Measurements from ENCODE around the gene OGFR.

Gene OGFR

GRCh38 chr20:62855120-62855519, 50.5 kb downstream of the OGFR start:
- no peaks in the 10 kb centered on the region for H3K9me3 ChIP-seq (ENCODE audit: severe bottlenecking)
- H3K27ac ChIP-seq: no peak overlapping the region
- peaks cover 70% of the 10 kb centered on the region for H3K36me3 ChIP-seq

GRCh38 chr20:62856931-62857619, 52.4 kb downstream of the OGFR start:
- DNase-seq: no peak
- H3K4me3 ChIP-seq (ENCODE audit: low read depth, low read length): no peak overlapping the region
- no peaks in the 10 kb centered on the region for H3K9me3 ChIP-seq (ENCODE audit: severe bottlenecking)
- peaks cover 52% of the 10 kb centered on the region for H3K36me3 ChIP-seq
- no peaks in the 10 kb centered on the region for H3K27me3 ChIP-seq (ENCODE audit: insufficient read depth, low read depth, severe bottlenecking)
- no peak overlapping the region for H3K27ac ChIP-seq
- TF ChIP-seq, protein P1, sequence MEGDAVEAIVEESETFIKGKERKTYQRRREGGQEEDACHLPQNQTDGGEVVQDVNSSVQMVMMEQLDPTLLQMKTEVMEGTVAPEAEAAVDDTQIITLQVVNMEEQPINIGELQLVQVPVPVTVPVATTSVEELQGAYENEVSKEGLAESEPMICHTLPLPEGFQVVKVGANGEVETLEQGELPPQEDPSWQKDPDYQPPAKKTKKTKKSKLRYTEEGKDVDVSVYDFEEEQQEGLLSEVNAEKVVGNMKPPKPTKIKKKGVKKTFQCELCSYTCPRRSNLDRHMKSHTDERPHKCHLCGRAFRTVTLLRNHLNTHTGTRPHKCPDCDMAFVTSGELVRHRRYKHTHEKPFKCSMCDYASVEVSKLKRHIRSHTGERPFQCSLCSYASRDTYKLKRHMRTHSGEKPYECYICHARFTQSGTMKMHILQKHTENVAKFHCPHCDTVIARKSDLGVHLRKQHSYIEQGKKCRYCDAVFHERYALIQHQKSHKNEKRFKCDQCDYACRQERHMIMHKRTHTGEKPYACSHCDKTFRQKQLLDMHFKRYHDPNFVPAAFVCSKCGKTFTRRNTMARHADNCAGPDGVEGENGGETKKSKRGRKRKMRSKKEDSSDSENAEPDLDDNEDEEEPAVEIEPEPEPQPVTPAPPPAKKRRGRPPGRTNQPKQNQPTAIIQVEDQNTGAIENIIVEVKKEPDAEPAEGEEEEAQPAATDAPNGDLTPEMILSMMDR (IDR thresholded peaks at IDR 0.05; ENCODE audit: low read depth, low read length): no peak

More at GRCh38 chr20:62855120-62855519, 50.5 kb downstream of the OGFR start:
- no peak for DNase-seq
- no peak overlapping the region for H3K4me3 ChIP-seq (ENCODE audit: low read depth, low read length)
- TF ChIP-seq, protein P1 (IDR thresholded peaks at IDR 0.05; ENCODE audit: low read depth, low read length): no peak
- no peaks in the 10 kb centered on the region for H3K27me3 ChIP-seq (ENCODE audit: insufficient read depth, low read depth, severe bottlenecking)

DNA sequence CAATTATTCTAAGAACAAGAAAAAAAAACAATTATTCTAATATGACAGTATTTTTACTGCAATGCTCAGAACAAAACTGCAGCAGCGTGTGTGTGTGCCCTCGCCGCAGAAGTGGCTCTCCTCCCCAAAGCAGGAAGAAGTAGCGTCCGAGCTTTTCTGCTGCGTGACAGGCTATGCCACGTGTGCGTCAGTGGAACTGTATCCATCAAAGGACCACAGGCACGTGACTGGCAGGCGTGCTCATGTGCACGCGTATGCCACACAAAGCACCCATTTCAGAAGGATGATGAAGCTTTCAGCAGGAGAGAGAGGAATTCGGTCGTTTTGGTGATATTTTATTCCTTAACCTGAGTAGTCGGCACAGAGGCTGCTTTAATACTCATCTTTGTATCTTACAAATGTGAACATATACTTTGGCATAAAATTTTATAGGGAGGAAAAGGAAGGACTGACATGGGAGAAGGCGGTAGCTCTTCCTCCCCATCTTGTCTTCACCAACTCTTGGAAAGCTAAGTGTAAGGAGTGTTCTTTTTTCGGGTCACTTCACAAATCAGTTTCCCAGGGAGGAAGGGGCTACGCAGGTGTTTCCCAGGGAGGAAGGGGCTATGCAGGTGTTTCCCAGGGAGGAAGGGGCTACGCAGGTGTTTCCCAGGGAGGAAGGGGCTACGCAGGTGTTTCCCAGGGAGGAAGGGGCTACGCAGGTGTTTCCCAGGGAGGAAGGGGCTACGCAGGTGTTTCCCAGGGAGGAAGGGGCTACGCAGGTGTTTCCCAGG, 53.6 kb downstream of the OGFR start:
- no peaks in the 10 kb centered on the region for H3K27me3 ChIP-seq (ENCODE audit: insufficient read depth, low read depth, severe bottlenecking)
- H3K36me3 ChIP-seq: peaks cover 45% of the 10 kb centered on the region
- DNase-seq: no peak
- no peaks in the 10 kb centered on the region for H3K9me3 ChIP-seq (ENCODE audit: severe bottlenecking)
- no peak overlapping the region for H3K4me3 ChIP-seq (ENCODE audit: low read depth, low read length)
- no peak overlapping the region for H3K27ac ChIP-seq
- TF ChIP-seq, protein P1 (IDR thresholded peaks at IDR 0.05; ENCODE audit: low read depth, low read length): no peak

DNA sequence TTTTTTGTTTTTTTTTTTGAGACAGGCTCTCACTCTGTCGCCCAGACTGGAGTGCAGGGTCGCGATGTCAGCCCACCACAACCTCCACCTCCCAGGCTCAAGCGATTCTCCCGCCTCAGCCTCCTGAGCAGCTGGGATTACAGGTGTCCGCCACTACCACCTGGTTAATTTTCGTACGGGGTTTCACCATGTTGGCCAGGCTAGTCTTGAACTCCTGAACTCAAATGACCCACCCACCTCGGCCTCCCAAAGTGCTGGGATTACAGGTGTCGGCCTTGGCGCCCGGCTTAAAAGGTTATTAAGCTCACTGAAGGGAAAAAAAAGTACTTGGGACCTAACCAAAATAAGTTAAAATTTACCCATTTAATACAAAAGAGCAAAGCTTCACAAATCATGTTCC, 55.1 kb downstream of the OGFR start:
- no peak for DNase-seq
- no peak overlapping the region for H3K4me3 ChIP-seq (ENCODE audit: low read depth, low read length)
- no peak overlapping the region for H3K27ac ChIP-seq
- TF ChIP-seq, protein P1 (IDR thresholded peaks at IDR 0.05; ENCODE audit: low read depth, low read length): no peak
- no peaks in the 10 kb centered on the region for H3K27me3 ChIP-seq (ENCODE audit: insufficient read depth, low read depth, severe bottlenecking)
- H3K36me3 ChIP-seq: peaks cover 31% of the 10 kb centered on the region
- peaks cover 6% of the 10 kb centered on the region for H3K9me3 ChIP-seq (ENCODE audit: severe bottlenecking)

DNA sequence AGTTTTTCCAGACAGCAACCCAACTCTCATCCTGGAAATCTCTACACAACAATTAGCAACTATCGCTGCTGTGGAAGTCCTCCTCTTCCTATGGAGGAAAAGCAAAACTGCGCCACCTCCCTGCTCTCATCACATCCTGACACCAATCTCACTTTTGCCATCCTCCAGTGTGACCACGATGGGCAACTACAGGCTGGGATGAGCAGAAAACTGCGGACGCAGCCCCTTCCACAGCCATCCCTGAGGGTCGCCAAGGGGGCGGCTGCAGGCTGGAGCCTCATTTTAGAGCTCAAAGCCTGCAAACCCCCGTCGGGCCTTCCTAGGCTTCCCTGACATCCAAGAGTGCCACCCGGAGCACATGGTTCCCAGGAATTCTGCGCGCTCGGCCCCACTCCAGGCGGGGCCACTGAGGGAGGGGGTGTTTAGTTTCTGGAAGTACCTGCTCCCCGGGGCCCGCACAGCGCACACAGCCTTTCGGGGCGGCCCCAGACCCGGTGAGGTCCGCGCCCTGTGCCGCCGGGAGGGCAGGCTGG, 55.8 kb downstream of the OGFR start:
- Histone ChIP-seq H3K27ac (no peak overlapping the region), H3K9me3 (ENCODE audit: severe bottlenecking) (peaks cover 6% of the 10 kb centered on the region), H3K27me3 (ENCODE audit: insufficient read depth, low read depth, severe bottlenecking) (no peaks in the 10 kb centered on the region), H3K4me3 (ENCODE audit: low read depth, low read length) (peak overlapping the region; percentile 51), H3K36me3 (peaks cover 23% of the 10 kb centered on the region)
- no peak for DNase-seq
- TF ChIP-seq, protein P1 (IDR thresholded peaks at IDR 0.05; ENCODE audit: low read depth, low read length): no peak
